SK-N-SH treated with all-trans-retinoic acid at 6 μM for 48 hours (cell line): ENCODE data around the gene TLR3.

Source experiments
- ATAC-seq: fragments of 200-7000 bp; cut with Tn5 transposase; 3 replicates; pipeline ENCODE4 v1.9.1; 2020; ENCODE audit warnings: mild to moderate bottlenecking, moderate library complexity
- ARNTL ChIP-seq: fragments of 450-650 bp; formaldehyde crosslinking; IDR thresholded peaks from 2 replicates; pipeline ENCODE4 v1.5.0; 2020; ENCODE audit warnings: low read depth, mild to moderate bottlenecking, moderate library complexity, borderline replicate concordance
- BACH2 ChIP-seq: fragments of 250-450 bp; sonication (Bioruptor Pico); IDR thresholded peaks from 2 replicates; pipeline ENCODE4 v1.9.0; 2021; ENCODE audit warnings: mild to moderate bottlenecking, borderline replicate concordance
- CSDC2 ChIP-seq: fragments of 250-450 bp; sonication (Bioruptor Pico); IDR thresholded peaks from 2 replicates; pipeline ENCODE4 v1.5.0; 2020; ENCODE audit warnings: mild to moderate bottlenecking, moderate library complexity
- ESRRG ChIP-seq: fragments of 250-450 bp; sonication (Bioruptor Pico); IDR thresholded peaks from 2 replicates; pipeline ENCODE4 v1.6.1; 2021; ENCODE audit warnings: mild to moderate bottlenecking
- GLIS3 ChIP-seq: fragments of 250-450 bp; sonication (Bioruptor Pico); IDR thresholded peaks from 2 replicates; pipeline ENCODE4 v1.5.0; 2020; ENCODE audit warnings: mild to moderate bottlenecking, moderate library complexity
- ISL1 ChIP-seq: fragments of 250-450 bp; sonication (Bioruptor Pico); IDR thresholded peaks from 2 replicates; pipeline ENCODE4 v2.1.2; 2022; ENCODE audit warnings: mild to moderate bottlenecking, moderate library complexity
- OSR1 ChIP-seq: fragments of 250-450 bp; sonication (Bioruptor Pico); IDR thresholded peaks from 2 replicates; pipeline ENCODE4 v1.8.0; 2022; ENCODE audit warnings: moderate library complexity, mild to moderate bottlenecking, inconsistent platforms
- PPARA ChIP-seq: fragments of 250-450 bp; sonication (Bioruptor Pico); IDR thresholded peaks from 2 replicates; pipeline ENCODE4 v1.5.0; 2020; ENCODE audit warnings: mild to moderate bottlenecking, borderline replicate concordance
- RARB ChIP-seq: fragments of 250-450 bp; sonication (Bioruptor Pico); IDR thresholded peaks from 2 replicates; pipeline ENCODE4 v1.8.0; 2021; ENCODE audit warnings: mild to moderate bottlenecking, moderate library complexity
- SNAI2 ChIP-seq: fragments of 250-450 bp; sonication (Bioruptor Pico); IDR thresholded peaks from 2 replicates; pipeline ENCODE4 v1.5.0; 2020; ENCODE audit warnings: mild to moderate bottlenecking, moderate library complexity
- TCF4 ChIP-seq: fragments of 250-450 bp; sonication (Bioruptor Pico); IDR thresholded peaks from 2 replicates; pipeline ENCODE4 v1.8.0; 2021; ENCODE audit warnings: mild to moderate bottlenecking, moderate library complexity, borderline replicate concordance
- TOX ChIP-seq: fragments of 250-450 bp; sonication (Bioruptor Pico); IDR thresholded peaks from 2 replicates; pipeline ENCODE4 v1.8.0; 2021; ENCODE audit warnings: mild to moderate bottlenecking, moderate library complexity, borderline replicate concordance
- ZC3H10 ChIP-seq: fragments of 250-450 bp; sonication (Bioruptor Pico); IDR thresholded peaks from 2 replicates; pipeline ENCODE4 v1.5.1; 2021; ENCODE audit warnings: mild to moderate bottlenecking, moderate library complexity
- ZFP30 ChIP-seq: fragments of 450-650 bp; formaldehyde crosslinking; IDR thresholded peaks from 2 replicates; pipeline ENCODE4 v1.5.0; 2022; ENCODE audit warnings: mild to moderate bottlenecking, moderate library complexity
- ZNF565 ChIP-seq: fragments of 450-650 bp; formaldehyde crosslinking; conservative IDR thresholded peaks from 2 replicates; pipeline ENCODE4 v1.5.0; 2020; ENCODE audit warnings: low read depth, mild to moderate bottlenecking, moderate library complexity
- ZNF70 ChIP-seq: fragments of 450-650 bp; formaldehyde crosslinking; IDR thresholded peaks from 2 replicates; pipeline ENCODE4 v1.5.0; 2020; ENCODE audit warnings: mild to moderate bottlenecking, moderate library complexity
- ZNF8 ChIP-seq: fragments of 450-650 bp; formaldehyde crosslinking; IDR thresholded peaks from 2 replicates; pipeline ENCODE4 v1.5.0; 2020; ENCODE audit warnings: mild to moderate bottlenecking, moderate library complexity
- TF ChIP-seq, protein P1 (sequence below): fragments of 250-450 bp; sonication (Bioruptor Pico); IDR thresholded peaks from 2 replicates; pipeline ENCODE4 v1.5.0; 2020; ENCODE audit warnings: mild to moderate bottlenecking, moderate library complexity
- TF ChIP-seq, protein P2 (sequence below): fragments of 250-450 bp; sonication (Bioruptor Pico); IDR thresholded peaks from 2 replicates; pipeline ENCODE4 v1.8.0; 2021; ENCODE audit warnings: low read depth, mild to moderate bottlenecking, moderate library complexity, borderline replicate concordance
- TF ChIP-seq, protein P3 (sequence below): fragments of 250-450 bp; sonication (Bioruptor Pico); IDR thresholded peaks from 2 replicates; pipeline ENCODE4 v1.5.1; 2020; ENCODE audit warnings: low read depth, mild to moderate bottlenecking, moderate library complexity
- TF ChIP-seq, protein P4 (sequence below): fragments of 250-450 bp; sonication (Bioruptor Pico); IDR thresholded peaks from 2 replicates; pipeline ENCODE4 v1.8.0; 2020; ENCODE audit warnings: mild to moderate bottlenecking, moderate library complexity, borderline replicate concordance

TLR3 gene

DNA sequence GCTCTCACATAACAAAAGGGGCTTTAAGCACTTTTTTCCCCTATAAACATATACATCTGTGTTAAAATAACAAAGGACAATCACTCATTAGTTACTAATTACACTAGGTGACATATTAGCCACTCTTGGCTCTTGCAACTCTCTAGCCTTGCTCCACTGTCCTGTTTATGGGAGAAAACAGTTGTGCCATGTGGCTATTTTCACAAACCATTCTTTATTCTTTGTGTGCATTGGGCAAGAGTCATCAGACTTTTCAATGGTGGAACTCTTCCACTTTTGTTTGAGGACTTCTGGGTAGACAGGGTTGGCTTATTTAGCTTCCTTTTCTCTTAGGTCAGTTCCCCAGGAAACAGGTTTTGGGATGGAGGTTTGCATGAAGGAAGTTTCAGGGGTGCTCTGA is 19.6 kb downstream of the TLR3 start:
- TF ChIP-seq TOX: no peak
- TF ChIP-seq, protein P1, sequence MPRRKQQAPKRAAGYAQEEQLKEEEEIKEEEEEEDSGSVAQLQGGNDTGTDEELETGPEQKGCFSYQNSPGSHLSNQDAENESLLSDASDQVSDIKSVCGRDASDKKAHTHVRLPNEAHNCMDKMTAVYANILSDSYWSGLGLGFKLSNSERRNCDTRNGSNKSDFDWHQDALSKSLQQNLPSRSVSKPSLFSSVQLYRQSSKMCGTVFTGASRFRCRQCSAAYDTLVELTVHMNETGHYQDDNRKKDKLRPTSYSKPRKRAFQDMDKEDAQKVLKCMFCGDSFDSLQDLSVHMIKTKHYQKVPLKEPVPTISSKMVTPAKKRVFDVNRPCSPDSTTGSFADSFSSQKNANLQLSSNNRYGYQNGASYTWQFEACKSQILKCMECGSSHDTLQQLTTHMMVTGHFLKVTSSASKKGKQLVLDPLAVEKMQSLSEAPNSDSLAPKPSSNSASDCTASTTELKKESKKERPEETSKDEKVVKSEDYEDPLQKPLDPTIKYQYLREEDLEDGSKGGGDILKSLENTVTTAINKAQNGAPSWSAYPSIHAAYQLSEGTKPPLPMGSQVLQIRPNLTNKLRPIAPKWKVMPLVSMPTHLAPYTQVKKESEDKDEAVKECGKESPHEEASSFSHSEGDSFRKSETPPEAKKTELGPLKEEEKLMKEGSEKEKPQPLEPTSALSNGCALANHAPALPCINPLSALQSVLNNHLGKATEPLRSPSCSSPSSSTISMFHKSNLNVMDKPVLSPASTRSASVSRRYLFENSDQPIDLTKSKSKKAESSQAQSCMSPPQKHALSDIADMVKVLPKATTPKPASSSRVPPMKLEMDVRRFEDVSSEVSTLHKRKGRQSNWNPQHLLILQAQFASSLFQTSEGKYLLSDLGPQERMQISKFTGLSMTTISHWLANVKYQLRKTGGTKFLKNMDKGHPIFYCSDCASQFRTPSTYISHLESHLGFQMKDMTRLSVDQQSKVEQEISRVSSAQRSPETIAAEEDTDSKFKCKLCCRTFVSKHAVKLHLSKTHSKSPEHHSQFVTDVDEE (CRISPR knock-in tag): no peak
- no peak for TF ChIP-seq PPARA
- no peak for TF ChIP-seq CSDC2
- TF ChIP-seq ZFP30 (CRISPR knock-in tag): no peak
- TF ChIP-seq RARB (CRISPR knock-in tag): no peak
- no peak for TF ChIP-seq SNAI2 (CRISPR knock-in tag)
- no peak for TF ChIP-seq ISL1 (CRISPR knock-in tag)
- TF ChIP-seq BACH2 (CRISPR knock-in tag): no peak
- no peak for TF ChIP-seq ZNF565
- TF ChIP-seq ZNF70: no peak
- TF ChIP-seq ZC3H10: no peak
- TF ChIP-seq ARNTL: no peak
- no peak for TF ChIP-seq ESRRG
- no peak for ATAC-seq

DNA sequence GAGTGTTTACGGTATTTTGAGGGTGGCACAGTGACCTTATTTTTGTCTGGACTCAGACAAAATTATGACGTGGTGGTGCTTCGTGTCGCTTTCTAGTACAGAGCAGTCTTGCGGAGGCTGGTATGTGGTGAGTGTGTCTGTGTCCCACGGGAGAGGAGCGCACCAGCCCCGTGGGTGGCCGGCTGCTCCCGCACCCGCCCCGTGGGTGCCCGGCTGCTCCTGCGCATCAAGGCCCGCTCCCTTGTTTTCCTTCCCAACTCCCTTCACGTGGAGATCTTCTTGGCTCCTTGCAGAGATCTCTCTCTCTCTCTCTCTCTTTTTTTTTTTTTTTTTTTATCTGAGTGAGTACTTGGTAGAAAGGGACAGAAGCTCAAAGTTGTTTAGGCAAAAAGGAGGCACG is 23.3 kb downstream of the TLR3 start:
- TF ChIP-seq ZC3H10 (no peak), TOX (no peak), GLIS3 (CRISPR knock-in tag) (no peak), TCF4 (no peak)
- TF ChIP-seq, protein P1 (CRISPR knock-in tag): no peak
- ATAC-seq: no peak

DNA sequence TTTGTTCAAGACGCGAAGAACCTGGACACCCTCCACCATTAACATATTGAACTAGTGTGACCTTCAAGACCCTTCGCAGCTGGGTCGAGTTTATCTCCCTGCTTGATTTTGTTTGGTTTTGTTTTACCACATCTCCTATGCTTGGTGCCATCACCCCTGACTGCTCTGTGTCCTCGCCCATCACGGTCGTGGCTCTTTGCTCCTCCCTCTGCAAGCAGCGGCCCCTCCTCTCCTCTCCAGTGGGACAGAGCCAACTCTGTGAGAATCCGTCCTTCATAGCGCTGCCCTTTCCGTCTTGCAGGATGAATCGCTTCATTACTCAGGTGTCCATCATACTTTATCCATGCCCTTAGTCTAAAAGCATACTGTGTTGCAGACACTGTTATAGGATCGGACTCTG is 26.4 kb downstream of the TLR3 start:
- no peak; the same call in 2 of the 3 replicates for ATAC-seq
- TF ChIP-seq ISL1 (CRISPR knock-in tag): no peak
- no peak for TF ChIP-seq SNAI2 (CRISPR knock-in tag)
- no peak for TF ChIP-seq OSR1
- TF ChIP-seq, protein P1 (CRISPR knock-in tag): no peak
- TF ChIP-seq PPARA: no peak
- no peak for TF ChIP-seq ESRRG
- TF ChIP-seq, protein P2, sequence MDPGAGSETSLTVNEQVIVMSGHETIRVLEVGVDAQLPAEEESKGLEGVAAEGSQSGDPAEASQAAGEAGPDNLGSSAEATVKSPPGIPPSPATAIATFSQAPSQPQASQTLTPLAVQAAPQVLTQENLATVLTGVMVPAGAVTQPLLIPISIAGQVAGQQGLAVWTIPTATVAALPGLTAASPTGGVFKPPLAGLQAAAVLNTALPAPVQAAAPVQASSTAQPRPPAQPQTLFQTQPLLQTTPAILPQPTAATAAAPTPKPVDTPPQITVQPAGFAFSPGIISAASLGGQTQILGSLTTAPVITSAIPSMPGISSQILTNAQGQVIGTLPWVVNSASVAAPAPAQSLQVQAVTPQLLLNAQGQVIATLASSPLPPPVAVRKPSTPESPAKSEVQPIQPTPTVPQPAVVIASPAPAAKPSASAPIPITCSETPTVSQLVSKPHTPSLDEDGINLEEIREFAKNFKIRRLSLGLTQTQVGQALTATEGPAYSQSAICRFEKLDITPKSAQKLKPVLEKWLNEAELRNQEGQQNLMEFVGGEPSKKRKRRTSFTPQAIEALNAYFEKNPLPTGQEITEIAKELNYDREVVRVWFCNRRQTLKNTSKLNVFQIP (CRISPR knock-in tag): no peak

DNA sequence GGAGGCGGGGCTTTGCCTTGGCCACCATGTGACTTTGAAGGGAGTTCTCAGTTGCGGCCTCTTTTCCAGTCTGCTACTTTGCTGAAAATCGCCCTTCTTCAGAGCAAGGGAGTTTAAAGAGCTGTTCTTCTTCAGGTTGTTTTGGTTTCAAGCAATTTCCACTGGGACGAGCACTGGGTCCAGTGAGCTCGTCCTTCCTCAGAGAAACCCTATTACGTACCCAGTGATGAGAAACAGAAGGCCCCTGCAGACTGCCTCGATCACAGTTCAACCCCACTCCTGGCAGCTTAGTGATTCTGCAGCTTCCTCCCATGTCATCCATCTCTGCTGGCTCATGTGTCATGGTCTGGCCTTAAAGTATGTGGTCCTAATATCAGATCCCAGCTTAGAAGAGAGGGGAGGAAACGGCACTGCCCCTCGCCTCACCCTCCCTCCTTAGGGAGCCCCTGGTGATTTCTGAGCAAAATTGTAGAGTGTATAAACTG is 27.8 kb downstream of the TLR3 start:
- no peak for TF ChIP-seq GLIS3 (CRISPR knock-in tag)
- no peak for TF ChIP-seq PPARA
- no peak for TF ChIP-seq ZNF8 (CRISPR knock-in tag)
- TF ChIP-seq, protein P3, sequence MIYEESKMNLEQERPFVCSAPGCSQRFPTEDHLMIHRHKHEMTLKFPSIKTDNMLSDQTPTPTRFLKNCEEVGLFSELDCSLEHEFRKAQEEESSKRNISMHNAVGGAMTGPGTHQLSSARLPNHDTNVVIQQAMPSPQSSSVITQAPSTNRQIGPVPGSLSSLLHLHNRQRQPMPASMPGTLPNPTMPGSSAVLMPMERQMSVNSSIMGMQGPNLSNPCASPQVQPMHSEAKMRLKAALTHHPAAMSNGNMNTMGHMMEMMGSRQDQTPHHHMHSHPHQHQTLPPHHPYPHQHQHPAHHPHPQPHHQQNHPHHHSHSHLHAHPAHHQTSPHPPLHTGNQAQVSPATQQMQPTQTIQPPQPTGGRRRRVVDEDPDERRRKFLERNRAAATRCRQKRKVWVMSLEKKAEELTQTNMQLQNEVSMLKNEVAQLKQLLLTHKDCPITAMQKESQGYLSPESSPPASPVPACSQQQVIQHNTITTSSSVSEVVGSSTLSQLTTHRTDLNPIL (CRISPR knock-in tag): no peak
- no peak for TF ChIP-seq ZC3H10
- no peak for TF ChIP-seq BACH2 (CRISPR knock-in tag)
- TF ChIP-seq RARB (CRISPR knock-in tag): no peak
- TF ChIP-seq OSR1: no peak
- TF ChIP-seq, protein P4, sequence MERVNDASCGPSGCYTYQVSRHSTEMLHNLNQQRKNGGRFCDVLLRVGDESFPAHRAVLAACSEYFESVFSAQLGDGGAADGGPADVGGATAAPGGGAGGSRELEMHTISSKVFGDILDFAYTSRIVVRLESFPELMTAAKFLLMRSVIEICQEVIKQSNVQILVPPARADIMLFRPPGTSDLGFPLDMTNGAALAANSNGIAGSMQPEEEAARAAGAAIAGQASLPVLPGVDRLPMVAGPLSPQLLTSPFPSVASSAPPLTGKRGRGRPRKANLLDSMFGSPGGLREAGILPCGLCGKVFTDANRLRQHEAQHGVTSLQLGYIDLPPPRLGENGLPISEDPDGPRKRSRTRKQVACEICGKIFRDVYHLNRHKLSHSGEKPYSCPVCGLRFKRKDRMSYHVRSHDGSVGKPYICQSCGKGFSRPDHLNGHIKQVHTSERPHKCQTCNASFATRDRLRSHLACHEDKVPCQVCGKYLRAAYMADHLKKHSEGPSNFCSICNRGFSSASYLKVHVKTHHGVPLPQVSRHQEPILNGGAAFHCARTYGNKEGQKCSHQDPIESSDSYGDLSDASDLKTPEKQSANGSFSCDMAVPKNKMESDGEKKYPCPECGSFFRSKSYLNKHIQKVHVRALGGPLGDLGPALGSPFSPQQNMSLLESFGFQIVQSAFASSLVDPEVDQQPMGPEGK: no peak
- TF ChIP-seq ESRRG: no peak
- no peak for TF ChIP-seq ZFP30 (CRISPR knock-in tag)
- no peak for TF ChIP-seq SNAI2 (CRISPR knock-in tag)
- ATAC-seq: no peak; the same call in 2 of the 3 replicates
